ACC112 (cell line): ENCODE measurements around the gene SPECC1L.
A peak's percentile ranks its signal among the peaks of the same experiment; 100 is the strongest.

Experiments used
- H2AFZ ChIP-seq: fragments of 200-600 bp; sonication (generic); one replicate; pipeline ENCODE4 v1.6.0; 2017; ENCODE audit warnings: antibody characterized with exemption, low read length; ENCODE audit not compliant: unreplicated experiment
- H3K27ac ChIP-seq: fragments of 200-600 bp; sonication (generic); 2 replicates; pipeline ENCODE4 v1.5.1; 2014; ENCODE audit warnings: low read depth, mild to moderate bottlenecking, antibody characterized with exemption, low read length, moderate library complexity
- H3K27me3 ChIP-seq: fragments of 200-600 bp; sonication (generic); 2 replicates; pipeline ENCODE4 v1.6.1; 2014; ENCODE audit warnings: mild to moderate bottlenecking, antibody characterized with exemption, low read length, moderate library complexity, mixed read lengths; ENCODE audit not compliant: insufficient read depth
- H3K36me3 ChIP-seq: fragments of 200-600 bp; sonication (generic); 2 replicates; pipeline ENCODE4 v1.6.1; 2016; ENCODE audit warnings: mild to moderate bottlenecking, antibody characterized with exemption, low read length, moderate library complexity, mixed read lengths; ENCODE audit not compliant: insufficient read depth
- H3K4me1 ChIP-seq: fragments of 200-600 bp; sonication (generic); one replicate; pipeline ENCODE4 v1.6.1; 2016; ENCODE audit warnings: low read length, mixed read lengths; ENCODE audit not compliant: insufficient read depth, unreplicated experiment, control insufficient read depth
- H3K4me3 ChIP-seq: fragments of 200-600 bp; sonication (generic); 2 replicates; pipeline ENCODE4 v1.5.1; 2014; ENCODE audit warnings: mild to moderate bottlenecking, low read depth, low read length
- H3K79me2 ChIP-seq: fragments of 200-600 bp; sonication (generic); one replicate; pipeline ENCODE4 v1.6.0; 2016; ENCODE audit warnings: low read length; ENCODE audit not compliant: control insufficient read depth, unreplicated experiment, insufficient read depth

Gene SPECC1L

GRCh38 chr22:24400034-24400725 lies 129.5 kb downstream of the SPECC1L start:
- H3K27ac ChIP-seq = no peak overlapping the region
- no peak overlapping the region for H3K4me3 ChIP-seq
- no peaks in the 10 kb centered on the region for H3K27me3 ChIP-seq
- H3K36me3 ChIP-seq = peaks cover 6% of the 10 kb centered on the region
- peaks cover 4% of the 10 kb centered on the region for H3K79me2 ChIP-seq
- H2AFZ ChIP-seq = no peak overlapping the region
- peaks cover 27% of the 10 kb centered on the region for H3K4me1 ChIP-seq

GRCh38 chr22:24400726-24401596 lies 130.3 kb downstream of the SPECC1L start:
- H3K27ac ChIP-seq = peak overlapping the region; percentile 37; the same call in 1 of the 2 replicates
- no peak overlapping the region for H2AFZ ChIP-seq
- peaks cover 27% of the 10 kb centered on the region for H3K4me1 ChIP-seq
- H3K36me3 ChIP-seq = peaks cover 6% of the 10 kb centered on the region
- 0 out of 2 replicates have a peak overlapping the region, but pooled peaks have one; percentile 0 for H3K4me3 ChIP-seq
- H3K79me2 ChIP-seq = peaks cover 4% of the 10 kb centered on the region
- H3K27me3 ChIP-seq = no peaks in the 10 kb centered on the region

DNA sequence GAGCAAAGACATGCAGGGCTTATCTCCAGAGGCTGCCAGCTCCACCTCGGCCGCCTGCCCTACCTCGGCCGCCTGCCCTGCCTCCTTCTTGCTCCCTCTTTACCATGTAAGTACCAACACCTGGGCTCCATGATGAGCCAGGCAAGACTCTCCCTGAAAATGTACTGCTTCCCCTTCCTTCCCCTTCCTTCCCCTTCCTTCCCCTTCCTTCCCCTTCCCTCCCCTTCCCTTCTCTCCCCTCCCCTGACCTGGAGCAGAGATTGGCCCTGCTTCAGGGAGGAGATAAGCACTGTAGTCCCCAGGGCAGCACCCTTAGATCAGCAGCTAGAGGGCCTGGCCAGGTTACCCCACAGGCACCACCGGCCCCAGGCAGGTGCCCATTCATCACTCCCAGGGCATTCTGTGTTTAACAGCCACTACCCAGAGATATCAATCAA lies 131.3 kb downstream of the SPECC1L start:
- Histone ChIP-seq H3K4me1 (peaks cover 27% of the 10 kb centered on the region), H3K27me3 (no peaks in the 10 kb centered on the region), H3K27ac (no peak overlapping the region), H3K4me3 (no peak overlapping the region), H3K79me2 (peaks cover 6% of the 10 kb centered on the region), H3K36me3 (peaks cover 6% of the 10 kb centered on the region), H2AFZ (no peak overlapping the region)

DNA sequence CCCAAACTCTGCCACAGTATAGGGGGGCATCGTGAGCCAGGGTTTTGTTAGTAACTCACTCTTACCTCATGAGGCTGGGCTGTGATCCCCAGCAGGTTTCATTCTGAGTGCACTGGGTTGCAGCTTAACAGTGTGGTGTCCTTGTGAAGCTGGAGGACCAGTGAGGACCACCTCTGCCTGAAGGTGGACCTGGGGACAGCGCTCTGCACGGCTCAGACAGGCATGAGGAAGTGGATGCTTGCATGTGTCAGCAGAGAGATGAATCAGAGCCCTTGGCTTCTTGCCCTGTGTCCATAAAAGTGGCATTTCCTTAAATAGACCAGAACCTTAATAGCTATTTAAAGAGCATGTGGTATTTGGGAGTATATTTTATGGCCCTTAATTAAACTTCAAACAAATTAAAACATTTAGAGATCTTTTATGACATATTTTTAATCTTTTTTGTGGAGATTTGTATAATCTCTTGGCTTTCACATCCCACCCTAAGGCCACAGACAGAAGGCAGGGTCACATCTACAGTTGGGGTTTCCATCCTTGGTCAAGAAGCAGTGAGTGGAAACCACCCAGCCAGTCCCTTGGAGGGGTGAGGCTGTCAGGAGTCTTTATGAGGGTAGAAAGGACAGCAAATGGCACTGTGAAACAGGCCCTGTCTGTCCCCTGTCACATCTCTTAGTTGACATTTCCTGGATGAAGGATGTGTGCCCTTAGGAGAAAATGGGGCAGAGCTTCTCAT lies 132.0 kb downstream of the SPECC1L start:
- no peak overlapping the region for H3K4me3 ChIP-seq
- no peak overlapping the region for H2AFZ ChIP-seq
- H3K27ac ChIP-seq = peak overlapping the region; percentile 40
- H3K79me2 ChIP-seq = peaks cover 6% of the 10 kb centered on the region
- peaks cover 27% of the 10 kb centered on the region for H3K4me1 ChIP-seq
- H3K27me3 ChIP-seq = no peaks in the 10 kb centered on the region
- H3K36me3 ChIP-seq = peaks cover 6% of the 10 kb centered on the region

- H2AFZ ChIP-seq = no peak overlapping the region
Measured at GRCh38 chr22:24403346-24403745, 132.7 kb downstream of the SPECC1L start.

DNA sequence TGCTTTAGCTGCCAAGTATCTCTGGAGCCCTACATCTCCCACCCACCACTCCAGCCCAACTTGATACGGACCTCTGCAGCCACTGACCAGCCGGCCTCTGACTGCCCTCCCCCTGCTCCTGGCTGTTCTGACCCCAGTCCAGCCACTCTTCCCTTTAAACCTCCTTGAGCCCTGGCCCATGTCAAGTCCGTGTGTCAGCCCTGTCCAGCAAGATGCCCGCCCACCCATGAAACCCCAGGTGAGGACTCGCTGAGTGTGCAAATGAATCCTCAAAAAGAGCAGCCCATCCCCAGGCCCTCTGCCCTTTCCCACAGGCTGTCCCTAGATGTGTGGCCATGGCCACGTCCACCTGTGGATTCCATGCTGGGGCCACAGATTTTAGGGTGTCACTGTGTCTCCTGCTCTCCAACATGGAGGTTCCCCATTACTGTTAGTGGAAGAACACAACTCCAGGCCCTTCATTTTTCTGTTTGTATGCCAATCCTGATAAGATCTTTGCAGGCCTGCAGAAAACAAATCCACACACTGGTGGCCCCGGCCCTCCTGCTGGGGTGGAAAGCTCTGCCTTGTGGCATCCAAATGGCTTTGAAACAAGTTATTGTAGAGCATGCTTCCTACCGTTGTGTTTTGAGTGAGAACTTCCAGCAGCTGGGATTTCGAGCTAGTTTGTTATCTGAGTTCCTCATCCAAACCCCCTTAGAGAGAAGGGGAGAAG lies 134.1 kb downstream of the SPECC1L start:
- peaks cover 28% of the 10 kb centered on the region for H3K4me1 ChIP-seq
- H3K27ac ChIP-seq = no peak overlapping the region
- H3K79me2 ChIP-seq = peaks cover 6% of the 10 kb centered on the region
- H2AFZ ChIP-seq = no peak overlapping the region
- no peaks in the 10 kb centered on the region for H3K27me3 ChIP-seq
- peaks cover 6% of the 10 kb centered on the region for H3K36me3 ChIP-seq
- H3K4me3 ChIP-seq = no peak overlapping the region

More at GRCh38 chr22:24403346-24403745, 132.7 kb downstream of the SPECC1L start:
- Histone ChIP-seq H3K79me2 (peaks cover 6% of the 10 kb centered on the region), H3K4me1 (peaks cover 27% of the 10 kb centered on the region), H3K36me3 (peaks cover 6% of the 10 kb centered on the region), H3K4me3 (no peak overlapping the region), H3K27me3 (no peaks in the 10 kb centered on the region), H3K27ac (0 out of 2 replicates have a peak overlapping the region, but pooled peaks have one; percentile 40)

DNA sequence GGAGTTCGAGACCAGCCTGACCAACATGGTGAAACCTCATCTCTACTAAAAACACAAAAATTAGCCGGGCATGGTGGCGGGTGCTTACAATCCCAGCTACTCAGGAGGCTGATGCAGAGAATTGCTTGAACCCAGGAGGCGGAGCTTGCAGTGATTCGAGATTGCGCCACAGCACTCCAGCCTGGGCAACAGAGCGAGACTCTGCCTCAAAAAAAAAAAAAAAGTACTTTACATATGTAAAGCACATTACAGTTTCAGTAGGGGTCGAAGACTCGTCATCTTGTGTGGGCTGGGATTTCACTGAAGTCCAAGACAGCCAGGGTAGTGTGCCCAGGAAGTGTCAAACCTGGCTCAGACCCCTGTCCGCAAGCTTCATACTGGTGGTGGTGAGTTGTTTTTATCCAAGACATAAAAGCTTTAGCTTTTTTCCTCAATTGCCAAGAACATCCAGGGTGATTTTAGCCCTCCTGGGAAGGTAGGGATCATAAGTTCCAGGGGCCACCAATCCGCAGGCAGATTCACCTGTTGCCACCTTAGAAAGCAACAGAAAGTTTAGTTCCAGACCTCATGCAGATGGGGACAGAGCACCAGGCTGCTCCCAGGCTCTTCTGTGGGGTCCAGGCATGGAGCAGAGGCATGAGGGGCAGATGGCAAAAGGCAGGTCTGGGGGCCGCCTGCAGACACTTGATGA lies 135.1 kb downstream of the SPECC1L start:
- H2AFZ ChIP-seq = no peak overlapping the region
- no peaks in the 10 kb centered on the region for H3K27me3 ChIP-seq
- peaks cover 25% of the 10 kb centered on the region for H3K4me1 ChIP-seq
- H3K36me3 ChIP-seq = peaks cover 6% of the 10 kb centered on the region
- H3K27ac ChIP-seq = no peak overlapping the region
- peaks cover 6% of the 10 kb centered on the region for H3K79me2 ChIP-seq
- H3K4me3 ChIP-seq = no peak overlapping the region

GRCh38 chr22:24406322-24407277 lies 136.0 kb downstream of the SPECC1L start:
- H3K79me2 ChIP-seq = peaks cover 6% of the 10 kb centered on the region
- no peak overlapping the region for H2AFZ ChIP-seq
- H3K27me3 ChIP-seq = no peaks in the 10 kb centered on the region
- no peak overlapping the region for H3K27ac ChIP-seq
- peaks cover 20% of the 10 kb centered on the region for H3K4me1 ChIP-seq
- no peak overlapping the region for H3K4me3 ChIP-seq
- H3K36me3 ChIP-seq = peaks cover 2% of the 10 kb centered on the region; the same call in 1 of the 2 replicates

GRCh38 chr22:24407278-24407665 lies 136.6 kb downstream of the SPECC1L start:
- peaks cover 18% of the 10 kb centered on the region for H3K4me1 ChIP-seq
- H3K36me3 ChIP-seq = peaks cover under 1% of the 10 kb centered on the region; the same call in 1 of the 2 replicates

More at GRCh38 chr22:24407278-24407665, 136.6 kb downstream of the SPECC1L start:
- H3K27ac ChIP-seq = no peak overlapping the region
- no peak overlapping the region for H2AFZ ChIP-seq
- H3K4me3 ChIP-seq = no peak overlapping the region
- H3K79me2 ChIP-seq = peaks cover 6% of the 10 kb centered on the region
- no peaks in the 10 kb centered on the region for H3K27me3 ChIP-seq
